ENCODE measurements around the gene EEA1.

The EEA1 gene

GRCh38 chr12:92886131-92886530 lies 43.0 kb downstream of the EEA1 start:
- ChIA-PET POLR2A (no interaction called here), CTCF (interaction anchor here (1.7 kb wide), 2 partner anchors 10 to 40 kb away, joined by 3 to 5 read pairs; no protein-coding TSS in a partner anchor)
- TF ChIP-seq CTCF (IDR thresholded peaks at IDR 0.05; ENCODE audit: control extremely low read depth, extremely low read depth, low read depth, missing control alignments): no peak
- no peak for DNase-seq (ENCODE audit: extremely low spot score)

DNA sequence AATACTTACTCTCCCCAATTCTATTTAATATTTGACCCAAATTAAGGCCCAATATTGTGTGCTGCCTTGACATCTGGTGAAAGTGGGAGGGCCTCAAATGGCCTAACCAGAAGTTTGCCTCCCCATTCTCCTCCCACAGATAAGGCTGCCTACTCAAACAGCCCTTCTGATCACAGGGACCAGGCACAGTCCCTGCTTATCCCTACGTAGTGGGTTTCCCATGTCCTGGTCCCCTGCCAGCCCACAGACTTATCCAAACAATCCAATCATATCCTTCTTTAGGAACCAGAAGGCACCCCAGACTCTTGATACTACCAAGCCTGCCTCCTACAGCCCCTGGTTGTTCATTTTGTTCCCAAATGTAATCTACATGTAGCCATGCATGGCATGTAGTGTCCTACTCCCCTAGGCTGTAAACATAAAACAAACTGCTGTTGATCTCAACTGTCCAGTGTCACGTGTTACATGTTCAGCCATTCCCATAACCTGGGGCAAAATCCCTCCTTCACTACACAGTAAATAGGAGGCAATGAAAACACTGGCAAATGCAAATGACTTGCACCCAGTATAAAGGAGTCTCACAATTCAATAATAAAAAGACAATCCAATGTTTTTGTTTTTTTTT lies 49.3 kb downstream of the EEA1 start:
- no peak for TF ChIP-seq CTCF (IDR thresholded peaks at IDR 0.05; ENCODE audit: control extremely low read depth, extremely low read depth, low read depth, missing control alignments)
- DNase-seq (ENCODE audit: extremely low spot score): no peak
- POLR2A ChIA-PET: no interaction called here
- CTCF ChIA-PET: interaction anchor here (0.8 to 1.1 kb wide), 2 partner anchors 8 to 13 kb away, joined by 3 to 4 read pairs; no protein-coding TSS in a partner anchor

DNA sequence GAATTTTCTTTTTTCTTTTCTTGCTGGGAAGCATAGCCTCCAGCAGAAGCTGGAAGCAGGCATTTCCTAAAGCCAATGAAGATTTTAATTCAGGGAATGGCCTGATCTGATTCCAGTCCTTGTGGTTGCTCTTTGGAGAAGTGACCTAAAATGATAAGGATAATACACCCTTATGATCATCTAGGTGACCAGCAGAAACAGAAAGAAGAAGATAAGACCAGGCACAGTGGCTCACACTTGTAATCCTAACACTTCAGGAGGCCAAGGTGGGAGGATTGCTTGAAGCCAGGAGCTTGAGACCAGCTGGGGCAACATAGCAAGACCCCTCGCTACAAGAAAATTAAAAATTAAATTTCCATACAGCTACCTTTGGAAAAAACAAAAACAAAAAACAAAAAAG lies 51.2 kb downstream of the EEA1 start:
- ChIA-PET CTCF (interaction anchor here (1.5 kb wide), 1 partner anchor 44 kb away, joined by 5 read pairs; no protein-coding TSS in a partner anchor), POLR2A (no interaction called here)
- no peak for TF ChIP-seq CTCF (IDR thresholded peaks at IDR 0.05; ENCODE audit: control extremely low read depth, extremely low read depth, low read depth, missing control alignments)
- DNase-seq (ENCODE audit: extremely low spot score): no peak

- no peak for DNase-seq (ENCODE audit: extremely low spot score)
- TF ChIP-seq CTCF (IDR thresholded peaks at IDR 0.05; ENCODE audit: control extremely low read depth, extremely low read depth, low read depth, missing control alignments): no peak
- ChIA-PET CTCF (interaction anchor here (0.7 to 2.7 kb wide), 10 partner anchors 10 to 543 kb away, joined by 3 to 11 read pairs (median 4); no protein-coding TSS in a partner anchor), POLR2A (no interaction called here)
Measured at GRCh38 chr12:92876496-92876895, 52.6 kb downstream of the EEA1 start.

GRCh38 chr12:92871116-92871515 lies 58.0 kb downstream of the EEA1 start:
- CTCF ChIA-PET: interaction anchor here (1.4 to 1.6 kb wide), 2 partner anchors 9 to 16 kb away, joined by 4 read pairs; no protein-coding TSS in a partner anchor
- peak; percentile 19 for DNase-seq (ENCODE audit: extremely low spot score)
- no peak for TF ChIP-seq CTCF (IDR thresholded peaks at IDR 0.05; ENCODE audit: control extremely low read depth, extremely low read depth, low read depth, missing control alignments)
- POLR2A ChIA-PET: no interaction called here

GRCh38 chr12:92866418-92866817 lies 62.7 kb downstream of the EEA1 start:
- POLR2A ChIA-PET: no interaction called here
- TF ChIP-seq CTCF (IDR thresholded peaks at IDR 0.05; ENCODE audit: control extremely low read depth, extremely low read depth, low read depth, missing control alignments): no peak
- DNase-seq (ENCODE audit: extremely low spot score): no peak
- CTCF ChIA-PET: interaction anchor here (1.2 to 2.7 kb wide), 5 partner anchors 8 to 82 kb away, joined by 3 to 13 read pairs (median 3); no protein-coding TSS in a partner anchor

Measured in GM10248 (cell line).